Tibial artery (tissue), 4 donors: ENCODE data around the gene BAIAP2.

Experiments
- DNase-seq, 2 donors: peaks; one replicate each; pipeline ENCODE4 v3.0.0-alpha.2; 2019
- H3K27ac ChIP-seq, 2 donors: fragments of 200-600 bp; sonication (generic) in 1 of 2; 1 replicate in 1 of 2; 2 replicates in 1 of 2; pipeline ENCODE4 v1.5.1; 2018 to 2019; ENCODE audit warnings: mild to moderate bottlenecking in 1 of 2
- H3K27me3 ChIP-seq, 2 donors: fragments of 200-600 bp; sonication (generic) in 1 of 2; one replicate each; pipeline versions ENCODE4 v1.5.1 to v1.6.0; 2016 to 2019
- H3K36me3 ChIP-seq, 3 donors: fragments of 200-600 bp; sonication (generic) in 2 of 3; one replicate each; pipeline ENCODE4 v1.5.1; 2016 to 2019; ENCODE audit warnings: mild to moderate bottlenecking in 2 of 3
- H3K4me1 ChIP-seq, 4 donors: fragments of 200-600 bp; sonication (generic) in 2 of 4; 1 replicate in 3 of 4; 2 replicates in 1 of 4; pipeline ENCODE4 v1.5.1; 2016 to 2019
- H3K4me3 ChIP-seq, 2 donors: fragments of 200-600 bp; sonication (generic) in 1 of 2; 1 replicate in 1 of 2; 2 replicates in 1 of 2; pipeline ENCODE4 v1.5.1; 2018 to 2019; ENCODE audit warnings: mild to moderate bottlenecking in 2 of 2
- H3K9me3 ChIP-seq, 3 donors: fragments of 200-600 bp; sonication (generic) in 1 of 3; one replicate each; pipeline ENCODE4 v1.5.1; 2016 to 2019
- intact Hi-C: fragments of 100-400 bp; cut with DNase I; formaldehyde crosslinking; loops from one replicate; pipeline ENCODE4 v1.15.0; 2023; ENCODE audit warnings: low total_unique reads
- TF ChIP-seq, protein P1 (sequence below), 2 experiments: fragments of 200-600 bp in 1 of 2; fragments of 450-650 bp in 1 of 2; IDR thresholded peaks; one replicate each; pipeline ENCODE4 v1.5.1; 2017 to 2019; ENCODE audit warnings: antibody characterized with exemption in 2 of 2, mild to moderate bottlenecking in 1 of 2, moderate library complexity in 1 of 2

Gene BAIAP2

DNA sequence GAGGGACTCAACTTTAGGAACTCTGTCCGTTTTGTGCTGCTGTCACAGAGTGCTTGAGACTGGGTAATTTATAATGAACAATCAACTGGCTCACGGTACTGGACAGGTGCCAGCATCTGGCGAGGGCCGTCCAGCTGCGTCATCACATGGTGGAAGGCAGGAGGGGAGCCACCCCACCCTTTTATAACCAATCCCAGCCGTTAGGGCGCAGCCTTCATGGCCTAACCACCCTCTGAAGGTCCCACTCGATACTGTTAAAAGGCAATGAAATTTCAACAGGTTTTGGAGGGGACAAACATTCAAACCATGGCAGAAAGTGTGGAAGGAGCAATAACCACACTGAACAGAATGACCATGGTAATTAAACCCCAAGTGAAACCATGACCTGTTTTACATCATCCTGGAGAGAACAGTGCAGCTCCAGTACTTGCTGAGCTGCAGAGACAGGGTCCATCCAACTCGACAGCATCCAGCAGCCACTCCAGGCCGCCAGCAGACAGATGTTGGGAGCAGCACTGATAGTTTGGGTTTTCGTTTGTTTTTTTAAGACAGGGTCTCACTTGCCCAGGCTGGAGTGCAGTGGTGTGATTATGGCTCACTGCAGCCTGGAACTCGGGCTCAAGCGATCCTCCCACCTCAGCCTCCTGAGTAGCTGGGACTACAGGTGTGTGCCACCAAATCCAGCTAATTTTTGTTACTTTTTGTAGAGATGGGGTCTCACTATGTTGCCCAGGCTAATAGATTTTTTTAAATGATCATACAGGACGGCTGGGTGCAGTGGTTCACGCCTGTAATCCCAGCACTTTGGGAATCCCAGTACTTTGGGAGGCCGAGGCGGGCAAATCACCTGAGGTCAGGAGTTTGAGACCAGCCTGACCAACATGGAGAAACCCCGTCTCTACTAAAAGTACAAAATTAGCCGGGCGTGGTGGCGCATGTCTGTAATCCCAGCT, 32.3 kb upstream of the BAIAP2 start:
- TF ChIP-seq, protein P1, sequence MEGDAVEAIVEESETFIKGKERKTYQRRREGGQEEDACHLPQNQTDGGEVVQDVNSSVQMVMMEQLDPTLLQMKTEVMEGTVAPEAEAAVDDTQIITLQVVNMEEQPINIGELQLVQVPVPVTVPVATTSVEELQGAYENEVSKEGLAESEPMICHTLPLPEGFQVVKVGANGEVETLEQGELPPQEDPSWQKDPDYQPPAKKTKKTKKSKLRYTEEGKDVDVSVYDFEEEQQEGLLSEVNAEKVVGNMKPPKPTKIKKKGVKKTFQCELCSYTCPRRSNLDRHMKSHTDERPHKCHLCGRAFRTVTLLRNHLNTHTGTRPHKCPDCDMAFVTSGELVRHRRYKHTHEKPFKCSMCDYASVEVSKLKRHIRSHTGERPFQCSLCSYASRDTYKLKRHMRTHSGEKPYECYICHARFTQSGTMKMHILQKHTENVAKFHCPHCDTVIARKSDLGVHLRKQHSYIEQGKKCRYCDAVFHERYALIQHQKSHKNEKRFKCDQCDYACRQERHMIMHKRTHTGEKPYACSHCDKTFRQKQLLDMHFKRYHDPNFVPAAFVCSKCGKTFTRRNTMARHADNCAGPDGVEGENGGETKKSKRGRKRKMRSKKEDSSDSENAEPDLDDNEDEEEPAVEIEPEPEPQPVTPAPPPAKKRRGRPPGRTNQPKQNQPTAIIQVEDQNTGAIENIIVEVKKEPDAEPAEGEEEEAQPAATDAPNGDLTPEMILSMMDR (IDR thresholded peaks at IDR 0.05): no peak
- H3K4me3 ChIP-seq: no peak overlapping the region
- H3K36me3 ChIP-seq: peaks cover 24 to 30% (median 24%) of the 10 kb centered on the region in 3 donors
- intact Hi-C loops: no loop called here
- peak in 1 of 2 donors; percentile 52 for DNase-seq
- peaks cover 3 to 21% of the 10 kb centered on the region in 2 donors for H3K27me3 ChIP-seq
- H3K27ac ChIP-seq: no peak overlapping the region
- no peaks in the 10 kb centered on the region for H3K9me3 ChIP-seq
- peaks cover 0 to 22% (median 18%) of the 10 kb centered on the region in 4 donors for H3K4me1 ChIP-seq

DNA sequence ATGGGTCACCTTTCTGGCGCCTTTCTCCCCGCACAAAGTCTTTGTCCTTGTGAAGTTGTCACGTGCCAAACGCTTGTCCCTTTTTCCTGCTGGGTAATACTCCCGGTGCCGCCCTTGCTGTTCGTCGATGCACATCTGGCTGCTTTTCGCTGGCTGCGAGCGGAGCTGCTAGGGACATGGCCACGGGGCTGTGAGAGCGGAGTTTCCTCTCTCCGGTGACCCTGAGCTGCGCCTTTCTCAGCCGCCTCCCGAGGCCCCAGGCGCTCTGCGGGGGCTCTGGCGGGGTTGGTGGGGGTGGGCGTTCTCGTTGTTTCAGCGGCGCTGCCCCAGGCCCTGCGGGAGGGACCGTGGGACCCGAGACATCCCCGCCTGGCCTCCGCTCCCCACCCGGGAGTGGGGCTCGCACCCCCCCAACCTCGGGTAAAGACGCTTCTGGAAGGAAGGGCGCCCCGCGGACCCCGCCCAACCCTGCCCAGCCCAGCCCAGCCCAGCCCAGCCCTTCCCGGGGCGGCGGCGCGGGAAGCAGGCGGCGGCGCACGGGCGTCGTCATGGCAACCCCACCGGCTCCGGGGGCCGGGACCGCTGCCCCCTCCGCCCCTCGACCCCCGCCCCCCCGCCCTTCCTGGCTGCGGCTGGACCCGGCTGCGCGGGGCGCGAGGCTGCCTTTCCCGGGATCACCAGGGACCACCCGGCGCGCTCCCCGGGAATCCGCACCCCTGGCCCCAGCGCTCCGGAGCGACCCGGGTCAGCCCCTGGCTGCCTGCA, 31.1 kb upstream of the BAIAP2 start:
- Histone ChIP-seq H3K9me3 (no peaks in the 10 kb centered on the region), H3K4me1 (peaks cover 0 to 22% (median 18%) of the 10 kb centered on the region in 4 donors), H3K36me3 (peaks cover 12 to 18% (median 13%) of the 10 kb centered on the region in 3 donors), H3K27me3 (peaks cover 3 to 21% of the 10 kb centered on the region in 2 donors), H3K4me3 (peak overlapping the region in 1 of 2 donors; percentile 24), H3K27ac (no peak overlapping the region)
- no peak for DNase-seq
- TF ChIP-seq, protein P1 (IDR thresholded peaks at IDR 0.05): no peak
- intact Hi-C loops: no loop called here

DNA sequence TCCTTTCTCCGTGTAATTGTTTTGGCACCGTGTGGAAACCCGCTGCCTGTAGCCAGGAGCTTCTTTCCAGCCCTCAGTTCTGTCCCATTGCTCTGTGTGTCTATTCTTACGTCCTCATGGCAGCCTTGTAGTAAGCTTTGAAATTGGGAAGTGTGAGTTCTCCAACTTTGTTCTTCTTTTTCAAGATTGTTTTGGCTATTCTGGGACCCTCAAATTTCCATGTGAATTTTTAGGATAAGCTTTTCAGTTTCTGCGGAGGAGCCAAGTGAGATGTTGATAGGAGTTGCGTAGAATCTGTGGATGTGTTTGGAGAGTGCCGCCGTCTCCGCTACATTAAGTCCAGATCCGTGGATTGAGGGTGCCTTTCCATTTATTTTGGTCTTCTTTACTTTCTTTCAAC, 28.1 kb upstream of the BAIAP2 start:
- DNase-seq: no peak
- Histone ChIP-seq H3K4me1 (peaks cover 0 to 20% (median 16%) of the 10 kb centered on the region in 4 donors), H3K27ac (no peak overlapping the region), H3K36me3 (peaks cover 0 to 7% (median 0%) of the 10 kb centered on the region in 3 donors), H3K9me3 (peaks cover 0 to 12% (median 9%) of the 10 kb centered on the region in 3 donors), H3K4me3 (no peak overlapping the region), H3K27me3 (peaks cover 3 to 21% of the 10 kb centered on the region in 2 donors)
- TF ChIP-seq, protein P1 (IDR thresholded peaks at IDR 0.05): no peak
- intact Hi-C loops: no loop called here

- Histone ChIP-seq H3K27me3 (peaks cover 3 to 14% of the 10 kb centered on the region in 2 donors), H3K9me3 (peaks cover 0 to 12% (median 9%) of the 10 kb centered on the region in 3 donors), H3K4me3 (no peak overlapping the region), H3K4me1 (peaks cover 0 to 12% (median 10%) of the 10 kb centered on the region in 4 donors), H3K27ac (no peak overlapping the region), H3K36me3 (peaks cover 0 to 7% (median 0%) of the 10 kb centered on the region in 3 donors)
- DNase-seq: no peak
- intact Hi-C loops: no loop called here
- TF ChIP-seq, protein P1 (IDR thresholded peaks at IDR 0.05): no peak
Observed at GRCh38 chr17:81008140-81008539, 26.8 kb upstream of the BAIAP2 start.

- TF ChIP-seq, protein P1 (IDR thresholded peaks at IDR 0.05): no peak
- Histone ChIP-seq H3K4me1 (peaks cover 0 to 6% (median 4%) of the 10 kb centered on the region in 4 donors), H3K27ac (no peak overlapping the region), H3K27me3 (peaks cover 0 to 4% of the 10 kb centered on the region in 2 donors), H3K36me3 (peaks cover 0 to 7% (median 0%) of the 10 kb centered on the region in 3 donors), H3K4me3 (no peak overlapping the region), H3K9me3 (peaks cover 0 to 12% (median 9%) of the 10 kb centered on the region in 3 donors)
- no peak for DNase-seq
- intact Hi-C loops: no loop called here
Observed at GRCh38 chr17:81009136-81009535, 25.8 kb upstream of the BAIAP2 start.
